ENCODE results near the gene KMT2D.
A peak's percentile ranks its signal among the peaks of the same experiment; 100 is the strongest.

The KMT2D gene

DNA sequence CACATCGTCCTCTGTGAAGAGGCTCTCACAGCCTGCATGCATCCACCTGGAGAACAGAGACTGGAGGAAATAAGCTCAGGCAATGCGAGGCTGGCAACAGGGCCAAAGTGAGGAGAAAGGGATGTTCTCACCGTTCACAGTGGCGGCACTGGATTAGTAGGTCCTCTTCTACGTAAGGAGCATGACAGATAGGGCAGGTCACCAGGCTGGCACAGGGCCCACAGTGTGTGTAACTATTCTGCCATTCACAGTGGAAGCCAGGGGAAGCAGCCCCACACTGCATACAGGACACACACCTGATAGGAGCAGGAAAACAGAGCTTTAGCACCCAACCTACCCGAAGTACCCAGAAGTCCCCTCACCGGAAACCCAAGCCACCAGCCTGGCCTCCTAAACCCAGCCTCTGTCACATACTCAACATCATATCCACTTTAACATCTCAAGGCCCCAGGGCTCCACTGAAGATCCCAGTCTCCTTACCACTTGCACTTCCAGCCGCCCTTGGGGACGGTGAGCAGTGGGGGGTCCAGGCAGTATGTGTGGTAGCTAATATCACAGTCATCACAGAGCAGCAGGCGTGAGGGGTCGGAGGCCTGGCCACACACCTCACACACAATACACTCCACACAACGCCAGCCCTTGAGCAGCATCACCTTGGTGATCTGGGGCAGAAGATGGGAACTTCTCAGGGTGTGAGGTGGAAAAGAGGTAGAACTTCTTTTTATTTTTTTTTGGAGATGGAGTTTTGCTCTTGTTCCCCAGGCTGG lies 14.3 kb downstream of the KMT2D start:
- no peak overlapping the region for H3K4me3 ChIP-seq (ENCODE audit: low read depth, low read length)
- no peak for DNase-seq (ENCODE audit: low read depth)
- TF ChIP-seq, protein P1, sequence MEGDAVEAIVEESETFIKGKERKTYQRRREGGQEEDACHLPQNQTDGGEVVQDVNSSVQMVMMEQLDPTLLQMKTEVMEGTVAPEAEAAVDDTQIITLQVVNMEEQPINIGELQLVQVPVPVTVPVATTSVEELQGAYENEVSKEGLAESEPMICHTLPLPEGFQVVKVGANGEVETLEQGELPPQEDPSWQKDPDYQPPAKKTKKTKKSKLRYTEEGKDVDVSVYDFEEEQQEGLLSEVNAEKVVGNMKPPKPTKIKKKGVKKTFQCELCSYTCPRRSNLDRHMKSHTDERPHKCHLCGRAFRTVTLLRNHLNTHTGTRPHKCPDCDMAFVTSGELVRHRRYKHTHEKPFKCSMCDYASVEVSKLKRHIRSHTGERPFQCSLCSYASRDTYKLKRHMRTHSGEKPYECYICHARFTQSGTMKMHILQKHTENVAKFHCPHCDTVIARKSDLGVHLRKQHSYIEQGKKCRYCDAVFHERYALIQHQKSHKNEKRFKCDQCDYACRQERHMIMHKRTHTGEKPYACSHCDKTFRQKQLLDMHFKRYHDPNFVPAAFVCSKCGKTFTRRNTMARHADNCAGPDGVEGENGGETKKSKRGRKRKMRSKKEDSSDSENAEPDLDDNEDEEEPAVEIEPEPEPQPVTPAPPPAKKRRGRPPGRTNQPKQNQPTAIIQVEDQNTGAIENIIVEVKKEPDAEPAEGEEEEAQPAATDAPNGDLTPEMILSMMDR (conservative IDR thresholded peaks at IDR 0.05; ENCODE audit: low read depth, low read length) = no peak

DNA sequence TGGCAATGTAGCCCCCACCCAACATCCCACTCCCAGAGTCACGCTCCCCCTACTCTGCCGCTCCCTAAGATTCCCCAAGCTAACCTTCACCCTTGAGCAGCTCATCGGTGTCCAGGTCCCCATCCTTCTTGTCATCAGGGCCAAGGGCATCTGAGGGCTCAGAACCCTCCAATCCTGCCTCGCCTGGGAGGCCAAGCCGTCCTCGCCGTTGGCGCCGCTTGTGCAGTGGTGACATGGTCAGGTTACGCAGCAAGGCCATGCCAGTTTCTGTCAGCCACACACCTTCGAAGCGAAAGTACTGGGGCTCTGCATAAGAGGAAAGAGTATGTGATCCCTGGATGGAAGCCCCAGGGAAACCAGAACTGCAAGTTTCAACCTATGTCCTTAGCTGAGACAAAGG lies 15.9 kb downstream of the KMT2D start:
- TF ChIP-seq, protein P1 (conservative IDR thresholded peaks at IDR 0.05; ENCODE audit: low read depth, low read length) = no peak
- no peak overlapping the region for H3K4me3 ChIP-seq (ENCODE audit: low read depth, low read length)
- no peak for DNase-seq (ENCODE audit: low read depth)

DNA sequence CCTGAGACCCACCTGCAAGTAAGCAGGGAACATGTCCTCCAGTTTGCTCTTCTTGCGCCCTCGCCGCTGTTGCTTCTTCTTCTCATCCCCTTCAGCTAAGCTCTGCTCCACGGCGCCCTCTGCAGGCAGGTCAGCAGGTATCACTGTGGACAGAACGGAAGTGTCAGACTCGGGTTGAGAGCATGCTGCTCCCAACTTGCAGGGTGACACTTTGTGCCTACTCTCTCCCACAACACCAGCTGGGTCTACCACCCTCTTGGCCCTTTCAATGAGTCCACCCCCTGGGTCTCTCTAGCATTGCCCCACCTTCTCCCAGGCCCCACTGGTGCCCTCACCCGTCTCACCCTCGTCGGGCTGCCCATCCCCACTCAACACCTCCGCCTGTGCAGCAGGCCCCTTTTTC lies 16.7 kb downstream of the KMT2D start:
- peak; percentile 71 for DNase-seq (ENCODE audit: low read depth)
- TF ChIP-seq, protein P1 (conservative IDR thresholded peaks at IDR 0.05; ENCODE audit: low read depth, low read length) = peak; percentile 84
- no peak overlapping the region for H3K4me3 ChIP-seq (ENCODE audit: low read depth, low read length)

DNA sequence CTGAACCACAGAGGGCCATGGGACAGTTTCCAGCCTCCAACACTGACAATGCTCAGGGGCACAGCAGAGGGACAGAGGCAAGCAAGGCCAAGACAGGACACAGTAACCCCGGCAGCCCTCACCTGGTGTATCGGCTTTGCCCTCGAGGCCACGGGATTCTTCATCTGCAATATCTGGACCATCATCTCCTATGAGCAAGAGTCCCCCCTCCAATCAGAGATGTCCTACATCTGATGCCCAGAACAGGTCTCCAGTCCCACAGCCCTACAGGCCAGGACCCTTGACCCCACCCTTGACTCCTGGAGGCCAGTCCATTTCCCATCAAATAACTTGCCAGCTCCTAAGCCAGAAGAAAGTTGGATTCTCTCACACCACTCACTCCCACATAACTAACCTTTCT lies 17.4 kb downstream of the KMT2D start:
- TF ChIP-seq, protein P1 (conservative IDR thresholded peaks at IDR 0.05; ENCODE audit: low read depth, low read length) = no peak
- no peak overlapping the region for H3K4me3 ChIP-seq (ENCODE audit: low read depth, low read length)
- no peak for DNase-seq (ENCODE audit: low read depth)

DNA sequence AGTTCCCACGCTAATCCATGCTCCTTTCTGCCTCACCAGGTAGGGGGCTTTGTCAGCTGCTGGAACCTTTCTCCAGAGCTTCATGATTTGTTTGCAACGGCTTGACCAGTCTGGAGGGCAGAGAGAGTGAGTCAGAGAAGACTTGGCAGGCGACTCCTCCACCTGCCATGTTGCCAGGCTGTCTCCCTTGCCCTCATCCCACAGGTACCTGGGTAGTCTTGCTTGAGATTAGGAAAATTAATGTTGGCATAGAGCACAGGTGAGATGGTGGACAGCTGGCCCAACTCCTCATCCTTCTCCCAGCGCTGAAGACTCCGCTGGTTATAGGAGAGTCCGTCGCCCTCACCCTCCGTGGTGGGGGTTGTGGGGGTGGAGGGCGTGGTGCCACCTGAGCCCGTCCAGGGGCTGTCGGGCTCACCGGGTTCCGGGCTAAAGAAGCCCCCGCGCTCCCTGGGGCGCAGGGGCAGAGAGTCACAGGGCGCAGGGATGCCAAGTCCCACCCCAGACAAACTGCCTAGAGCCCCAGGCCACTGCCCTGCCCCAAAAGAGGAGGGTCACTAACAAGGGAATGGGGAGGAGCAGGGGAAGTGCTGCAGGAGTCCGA lies 18.6 kb downstream of the KMT2D start:
- no peak for DNase-seq (ENCODE audit: low read depth)
- TF ChIP-seq, protein P1 (conservative IDR thresholded peaks at IDR 0.05; ENCODE audit: low read depth, low read length) = no peak
- H3K4me3 ChIP-seq (ENCODE audit: low read depth, low read length) = no peak overlapping the region

DNA sequence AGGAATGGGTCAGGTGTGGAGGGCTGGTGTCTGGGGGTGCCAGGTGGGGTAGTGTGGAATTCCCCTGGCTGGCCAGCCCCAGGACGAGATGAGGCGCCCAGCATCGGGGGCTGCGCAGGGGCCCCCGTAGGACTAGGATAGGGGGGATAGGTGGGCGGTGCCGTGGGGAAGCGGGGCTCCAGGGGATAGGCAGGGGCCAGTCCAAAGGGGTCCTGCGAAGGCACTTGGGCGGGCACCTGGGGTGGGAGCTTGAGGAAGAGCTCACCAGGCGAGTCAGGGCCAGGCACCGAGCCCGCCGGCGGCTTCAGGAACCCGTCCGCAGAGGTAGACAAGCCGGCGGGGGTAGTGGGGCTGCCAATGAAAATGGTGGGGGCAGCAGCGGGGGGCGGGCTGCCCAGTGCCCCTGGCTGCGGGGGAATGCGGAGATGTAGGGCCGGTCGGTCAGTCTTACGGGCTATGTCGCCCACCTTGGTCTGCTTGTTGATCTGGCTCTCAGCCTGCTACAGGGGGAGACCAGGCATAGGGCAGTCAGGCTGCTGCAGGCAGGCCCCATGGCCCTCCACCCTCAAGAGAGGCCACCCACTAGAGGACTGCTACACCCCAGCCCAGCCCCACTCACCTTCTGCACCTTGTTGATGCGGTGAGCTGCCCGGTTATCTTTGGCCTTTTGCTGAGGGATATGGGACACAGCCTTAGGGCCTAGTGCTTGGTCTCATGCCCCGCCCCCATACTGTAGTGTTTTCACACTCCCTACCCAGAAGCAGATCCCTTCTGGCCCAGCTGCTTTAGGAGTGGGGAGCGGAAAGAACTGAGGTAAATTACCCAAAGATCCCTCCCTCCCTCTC lies 19.3 kb downstream of the KMT2D start:
- no peak overlapping the region for H3K4me3 ChIP-seq (ENCODE audit: low read depth, low read length)
- DNase-seq (ENCODE audit: low read depth) = no peak

More for the DNA sequence above, 19.3 kb downstream of the KMT2D start:
- TF ChIP-seq, protein P1 (conservative IDR thresholded peaks at IDR 0.05; ENCODE audit: low read depth, low read length) = no peak
